Gastroesophageal sphincter (tissue), 3 donors: ENCODE measurements around the gene GAPVD1.

Experiments used
- CTCF ChIP-seq, 4 experiments: fragments of 200-600 bp in 2 of 4; fragments of 450-650 bp in 2 of 4; sonication (generic) in 1 of 4; IDR thresholded peaks; one replicate each; pipeline ENCODE4 v1.5.1; 2017 to 2019; ENCODE audit warnings: antibody characterized with exemption in 4 of 4, mild to moderate bottlenecking in 2 of 4, moderate library complexity in 2 of 4
- EP300 ChIP-seq: sonication (generic); formaldehyde crosslinking; IDR thresholded peaks from one replicate; pipeline ENCODE4 v1.6.1; 2017; ENCODE audit warnings: antibody characterized with exemption, mild to moderate bottlenecking
- POLR2A ChIP-seq, 2 donors: fragments of 450-650 bp; IDR thresholded peaks; one replicate each; pipeline ENCODE4 v1.6.1; 2017; ENCODE audit warnings: antibody characterized with exemption in 2 of 2, mild to moderate bottlenecking in 2 of 2, moderate library complexity in 1 of 2
- POLR2AphosphoS5 ChIP-seq: sonication (generic); formaldehyde crosslinking; IDR thresholded peaks from one replicate; pipeline ENCODE4 v1.6.1; 2017; ENCODE audit warnings: antibody characterized with exemption

GRCh38 chr9:125269014-125269397, 7.4 kb downstream of the GAPVD1 start:
- no peak for TF ChIP-seq CTCF (IDR thresholded peaks at IDR 0.05)
- TF ChIP-seq POLR2A (IDR thresholded peaks at IDR 0.05), result no peak
- TF ChIP-seq POLR2AphosphoS5, result no peak
- TF ChIP-seq EP300, result no peak
